Endodermal cell (in vitro differentiated cells): Measurements from ENCODE around the gene TGM6. TPM values are rescaled to one million over a fixed set of nuclear protein-coding genes. Genes with fewer than 3 reads are reported as not detected.

ENCODE experiments used
- DNase-seq: peaks from one replicate; pipeline ENCODE4 v3.0.0-alpha.2; 2017
- H3K27ac ChIP-seq: 2 replicates; pipeline ENCODE4 v1.5.1; 2013; ENCODE audit warnings: mild to moderate bottlenecking, low read depth, low read length, moderate library complexity
- H3K27me3 ChIP-seq: 2 replicates; pipeline ENCODE4 v1.6.1; 2013; ENCODE audit warnings: mild to moderate bottlenecking, low read length, moderate library complexity; ENCODE audit not compliant: insufficient read depth, control insufficient read depth, poor library complexity, severe bottlenecking
- H3K36me3 ChIP-seq: 2 replicates; pipeline ENCODE4 v1.7.0; 2013; ENCODE audit warnings: mild to moderate bottlenecking, low read length, moderate library complexity; ENCODE audit not compliant: control insufficient read depth, insufficient read depth
- H3K4me1 ChIP-seq: one replicate; pipeline ENCODE4 v1.7.0; 2013; ENCODE audit warnings: low read length; ENCODE audit not compliant: control insufficient read depth, insufficient read depth
- H3K4me3 ChIP-seq: 2 replicates; pipeline ENCODE4 v1.5.1; 2013; ENCODE audit warnings: mild to moderate bottlenecking, low read length, moderate library complexity
- H3K9ac ChIP-seq: 2 replicates; pipeline ENCODE4 v1.6.1; 2013; ENCODE audit warnings: mild to moderate bottlenecking, low read length, moderate library complexity; ENCODE audit not compliant: poor library complexity, severe bottlenecking; ENCODE audit errors: extremely low read depth
- H3K9me3 ChIP-seq: 2 replicates; pipeline ENCODE4 v1.6.1; 2013; ENCODE audit warnings: mild to moderate bottlenecking, low read length, moderate library complexity; ENCODE audit not compliant: control insufficient read depth
- H3K27ac Mint-ChIP-seq: 2 replicates; pipeline ENCODE4 v1.8.0; 2020; ENCODE audit warnings: mixed read lengths
- H3K27me3 Mint-ChIP-seq: 2 replicates; pipeline ENCODE4 v1.8.0; 2021; ENCODE audit warnings: mild to moderate bottlenecking, mixed read lengths; ENCODE audit not compliant: insufficient read depth
- H3K36me3 Mint-ChIP-seq: 2 replicates; pipeline ENCODE4 v1.8.0; 2020; ENCODE audit warnings: low read depth, mixed read lengths
- H3K4me1 Mint-ChIP-seq: 2 replicates; pipeline ENCODE4 v1.8.0; 2020; ENCODE audit warnings: mixed read lengths
- H3K4me3 Mint-ChIP-seq: 2 replicates; pipeline ENCODE4 v1.8.0; 2020; ENCODE audit warnings: mild to moderate bottlenecking, moderate library complexity, mixed read lengths
- H3K9me3 Mint-ChIP-seq: 2 replicates; pipeline ENCODE4 v1.8.0; 2020; ENCODE audit warnings: mild to moderate bottlenecking, mixed read lengths
- WGBS, 2 experiments: methylation state at CpG; one replicate each; pipeline versions ENCODE4 v1.1.5 to v1.1.7; 2013; ENCODE audit warnings: missing lambda C conversion rate in 2 of 2, mixed read lengths in 1 of 2; ENCODE audit not compliant: insufficient coverage in 1 of 2, insufficient read length in 1 of 2; 5-methylcytosine and 5-hydroxymethylcytosine counted together
- total RNA-seq, 2 donors: library from RNA; stranded (reverse); fragmentation: NEBNext Ultra II Directional in 1 of 2; extraction: Animal tissue kit (Norgen Biotek cat#: 25700) in 1 of 2; gene quantifications; 2 replicates in 1 of 2; 3 replicates in 1 of 2; pipeline ENCODE4 v1.2.1, GENCODE V29; 2021
- TF ChIP-seq, protein P1 (sequence below): fragments of 200-600 bp; sonication (generic); conservative IDR thresholded peaks from 2 replicates; pipeline ENCODE4 v1.5.0; 2021; ENCODE audit warnings: antibody characterized with exemption, mild to moderate bottlenecking

TGM6 gene
- total RNA-seq, 2 donors from 2014 or later, result not detected

DNA sequence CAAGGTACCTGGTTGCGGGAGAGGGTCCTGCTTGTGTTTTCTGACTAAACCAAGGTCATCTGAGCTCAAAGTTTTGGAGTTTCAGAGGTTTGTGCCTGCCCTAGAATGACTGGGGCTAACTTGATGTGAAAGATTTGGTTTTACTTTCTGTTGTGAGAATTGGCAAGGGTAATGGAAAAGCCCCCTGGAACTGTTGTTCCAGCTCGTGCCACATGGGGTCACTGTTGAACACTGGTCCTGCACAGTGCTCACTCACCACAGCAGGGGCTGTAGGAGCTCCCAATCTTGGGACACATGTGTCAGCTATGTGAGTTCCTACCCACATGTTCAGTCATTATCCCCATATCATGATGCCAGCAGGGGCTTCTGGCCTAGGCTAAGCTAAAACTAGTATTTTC lies 6.5 kb downstream of the TGM6 start:
- Mint-ChIP-seq H3K4me3 (no peak overlapping the region), H3K27me3 (peaks cover 5% of the 10 kb centered on the region), H3K36me3 (no peaks in the 10 kb centered on the region), H3K9me3 (no peaks in the 10 kb centered on the region), H3K27ac (no peak overlapping the region), H3K4me1 (peaks cover 1% of the 10 kb centered on the region)
- Histone ChIP-seq H3K27ac (no peak overlapping the region), H3K4me1 (no peaks in the 10 kb centered on the region), H3K4me3 (no peak overlapping the region), H3K9ac (no peak overlapping the region), H3K36me3 (no peaks in the 10 kb centered on the region), H3K9me3 (peaks cover 4% of the 10 kb centered on the region), H3K27me3 (no peaks in the 10 kb centered on the region)
- DNase-seq, result peak; percentile 94
- 50 to 55% methylated on average over 2 of the region's 2 CpGs for WGBS, 2 experiments
- TF ChIP-seq, protein P1, sequence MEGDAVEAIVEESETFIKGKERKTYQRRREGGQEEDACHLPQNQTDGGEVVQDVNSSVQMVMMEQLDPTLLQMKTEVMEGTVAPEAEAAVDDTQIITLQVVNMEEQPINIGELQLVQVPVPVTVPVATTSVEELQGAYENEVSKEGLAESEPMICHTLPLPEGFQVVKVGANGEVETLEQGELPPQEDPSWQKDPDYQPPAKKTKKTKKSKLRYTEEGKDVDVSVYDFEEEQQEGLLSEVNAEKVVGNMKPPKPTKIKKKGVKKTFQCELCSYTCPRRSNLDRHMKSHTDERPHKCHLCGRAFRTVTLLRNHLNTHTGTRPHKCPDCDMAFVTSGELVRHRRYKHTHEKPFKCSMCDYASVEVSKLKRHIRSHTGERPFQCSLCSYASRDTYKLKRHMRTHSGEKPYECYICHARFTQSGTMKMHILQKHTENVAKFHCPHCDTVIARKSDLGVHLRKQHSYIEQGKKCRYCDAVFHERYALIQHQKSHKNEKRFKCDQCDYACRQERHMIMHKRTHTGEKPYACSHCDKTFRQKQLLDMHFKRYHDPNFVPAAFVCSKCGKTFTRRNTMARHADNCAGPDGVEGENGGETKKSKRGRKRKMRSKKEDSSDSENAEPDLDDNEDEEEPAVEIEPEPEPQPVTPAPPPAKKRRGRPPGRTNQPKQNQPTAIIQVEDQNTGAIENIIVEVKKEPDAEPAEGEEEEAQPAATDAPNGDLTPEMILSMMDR, result peak; percentile 90

DNA sequence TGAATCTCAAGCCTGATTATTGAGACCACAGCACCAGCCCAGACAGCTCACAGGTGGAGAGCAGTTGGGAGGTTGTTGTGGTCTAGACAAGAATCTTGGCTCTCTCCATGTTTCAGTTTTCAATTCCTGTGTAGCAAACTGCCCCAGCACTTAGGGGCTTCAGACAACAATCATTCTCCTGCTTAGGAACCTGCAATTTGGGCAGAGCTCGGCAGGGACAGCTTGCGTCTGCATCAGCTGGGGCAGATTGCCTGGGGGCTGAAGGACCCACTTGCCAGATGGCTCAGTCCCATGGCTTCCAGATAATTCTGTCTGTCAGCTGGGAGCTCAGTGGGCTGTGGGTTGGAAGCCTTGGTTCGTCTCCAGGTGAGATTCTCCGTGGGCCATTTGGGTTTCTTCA lies 6.9 kb downstream of the TGM6 start:
- no peak for DNase-seq
- WGBS, 2 experiments, result 89% methylated on average over 4 of the region's 4 CpGs; no CpG with 5 or more reads in 1 of the 2 experiments
- H3K9me3 ChIP-seq, result peaks cover 4% of the 10 kb centered on the region
- TF ChIP-seq, protein P1, result no peak
- H3K27ac Mint-ChIP-seq, result no peak overlapping the region
- peaks cover 5% of the 10 kb centered on the region for H3K27me3 Mint-ChIP-seq
- peaks cover 1% of the 10 kb centered on the region for H3K4me1 Mint-ChIP-seq
- no peaks in the 10 kb centered on the region for H3K27me3 ChIP-seq
- no peaks in the 10 kb centered on the region for H3K9me3 Mint-ChIP-seq
- H3K36me3 ChIP-seq, result no peaks in the 10 kb centered on the region
- H3K27ac ChIP-seq, result no peak overlapping the region
- no peaks in the 10 kb centered on the region for H3K4me1 ChIP-seq
- no peak overlapping the region for H3K9ac ChIP-seq
- H3K4me3 Mint-ChIP-seq, result no peak overlapping the region
- H3K36me3 Mint-ChIP-seq, result no peaks in the 10 kb centered on the region
- no peak overlapping the region for H3K4me3 ChIP-seq

DNA sequence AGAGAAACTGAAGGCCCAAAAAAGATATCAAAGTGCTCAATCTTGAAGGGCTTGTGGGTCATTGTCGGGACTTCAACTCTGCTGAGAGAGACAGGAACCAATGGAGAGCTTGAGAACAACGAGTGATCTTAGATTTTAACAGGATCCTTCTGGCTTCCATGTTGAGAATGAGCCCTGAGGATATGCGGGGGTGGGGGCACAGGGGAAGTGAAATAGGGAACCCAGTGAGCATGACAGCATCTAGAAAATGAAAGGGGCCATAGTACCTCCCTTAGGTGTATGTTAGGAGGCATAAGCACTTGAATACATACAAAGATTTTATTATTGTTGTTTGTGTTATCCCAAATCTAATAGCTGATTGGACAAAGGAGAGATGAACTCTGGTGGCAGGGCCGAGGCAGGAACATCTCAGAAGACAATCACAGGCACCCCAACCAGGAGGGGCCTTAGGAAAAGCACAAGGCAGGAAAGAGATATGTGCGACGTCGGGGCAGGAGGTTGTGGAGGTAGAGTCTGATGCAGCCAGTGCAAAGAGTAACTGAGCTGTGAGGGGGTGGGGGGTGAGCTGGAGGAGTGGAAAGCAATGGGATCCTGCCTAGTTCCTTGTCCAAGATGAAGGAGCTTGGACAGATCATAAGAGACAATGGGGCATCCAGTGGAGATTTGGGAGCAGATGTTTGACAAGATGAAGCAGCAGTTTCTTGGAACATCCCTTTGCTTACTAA lies 10.4 kb downstream of the TGM6 start:
- no peak overlapping the region for H3K27ac ChIP-seq
- Mint-ChIP-seq H3K4me1 (peaks cover 1% of the 10 kb centered on the region), H3K4me3 (no peak overlapping the region), H3K27me3 (peaks cover 5% of the 10 kb centered on the region), H3K9me3 (no peaks in the 10 kb centered on the region), H3K36me3 (no peaks in the 10 kb centered on the region), H3K27ac (no peak overlapping the region)
- no peaks in the 10 kb centered on the region for H3K4me1 ChIP-seq
- no peaks in the 10 kb centered on the region for H3K36me3 ChIP-seq
- DNase-seq, result no peak
- peaks cover 4% of the 10 kb centered on the region for H3K9me3 ChIP-seq
- WGBS, 2 experiments, result 88 to 91% methylated on average over 2 to 7 of the region's 7 CpGs
- H3K27me3 ChIP-seq, result no peaks in the 10 kb centered on the region
- H3K4me3 ChIP-seq, result no peak overlapping the region
- no peak overlapping the region for H3K9ac ChIP-seq
- TF ChIP-seq, protein P1, result no peak
